Effector CD4-positive, alpha-beta T cell (primary cell): Measurements from ENCODE around the gene GAS6.

Source experiments
- DNase-seq: peaks from one replicate; pipeline ENCODE4 v3.0.0-alpha.2; 2020

The GAS6 gene

GRCh38 chr13:113788413-113789135 lies 75.3 kb downstream of the GAS6 start:
- no peak for DNase-seq

DNA sequence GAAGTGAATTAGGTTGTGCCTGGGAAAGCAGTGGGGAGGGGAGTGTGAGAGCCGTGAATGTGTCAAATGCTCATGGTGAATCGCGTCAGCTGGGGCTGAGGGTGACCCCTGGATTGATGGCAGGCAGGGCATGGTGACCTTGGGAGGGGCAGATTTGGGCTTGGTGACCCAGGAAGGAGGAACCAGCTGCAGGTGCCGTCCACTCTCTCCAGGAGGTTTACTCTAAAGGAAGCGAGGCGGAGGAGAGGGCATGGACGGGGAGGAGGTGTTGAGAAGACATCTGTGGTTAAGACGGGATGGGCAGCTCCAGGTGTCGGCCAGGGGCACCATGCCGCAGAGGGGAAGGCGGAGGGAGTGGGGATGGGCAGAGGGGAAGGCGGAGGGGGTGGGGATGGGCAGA lies 76.2 kb downstream of the GAS6 start:
- no peak for DNase-seq

DNA sequence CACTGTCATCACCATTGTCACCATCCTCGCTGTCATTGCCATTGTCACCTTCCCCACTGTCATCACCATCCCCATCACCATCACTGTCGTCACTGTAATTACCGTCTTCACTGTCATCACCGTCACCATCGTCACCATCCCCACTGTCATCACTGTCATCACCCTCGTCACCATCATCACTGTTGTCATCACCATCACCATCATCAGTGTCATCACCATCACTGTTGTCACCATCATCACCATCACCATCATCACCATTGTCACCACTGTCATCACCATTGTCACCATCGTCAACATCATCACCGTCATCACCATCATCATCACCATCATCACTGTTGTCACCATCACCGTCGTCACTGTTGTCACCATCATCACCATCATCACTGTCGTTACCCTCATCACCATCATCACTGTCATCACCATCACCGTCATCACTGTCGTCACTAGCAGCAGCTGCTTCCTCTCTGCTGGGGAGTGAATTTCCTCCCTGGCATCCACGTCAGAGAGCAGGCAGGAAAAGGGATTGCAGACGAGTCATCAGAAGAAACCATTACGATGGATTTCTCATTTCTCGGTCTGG lies 77.5 kb downstream of the GAS6 start:
- no peak for DNase-seq

GRCh38 chr13:113785051-113786010 lies 78.5 kb downstream of the GAS6 start:
- DNase-seq, result no peak

DNA sequence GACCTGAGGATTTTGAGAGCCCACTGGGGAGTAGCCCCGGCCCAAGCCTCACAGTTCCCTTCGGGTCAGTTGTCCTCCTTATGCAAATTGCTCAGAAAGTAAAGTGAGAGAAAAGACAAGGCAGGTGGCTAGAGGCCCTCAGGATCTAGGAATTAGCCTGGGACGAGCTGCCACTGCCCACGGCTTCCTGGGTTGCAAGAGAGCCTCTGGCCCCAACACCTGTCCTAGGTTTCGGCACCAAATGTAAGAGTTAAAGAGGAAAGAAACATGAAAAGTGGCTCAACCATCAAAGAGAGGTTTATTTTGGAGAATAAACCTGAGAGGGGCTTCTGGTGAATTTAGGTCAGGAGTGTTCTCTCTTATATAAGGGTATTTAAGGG lies 79.2 kb downstream of the GAS6 start:
- DNase-seq, result no peak

DNA sequence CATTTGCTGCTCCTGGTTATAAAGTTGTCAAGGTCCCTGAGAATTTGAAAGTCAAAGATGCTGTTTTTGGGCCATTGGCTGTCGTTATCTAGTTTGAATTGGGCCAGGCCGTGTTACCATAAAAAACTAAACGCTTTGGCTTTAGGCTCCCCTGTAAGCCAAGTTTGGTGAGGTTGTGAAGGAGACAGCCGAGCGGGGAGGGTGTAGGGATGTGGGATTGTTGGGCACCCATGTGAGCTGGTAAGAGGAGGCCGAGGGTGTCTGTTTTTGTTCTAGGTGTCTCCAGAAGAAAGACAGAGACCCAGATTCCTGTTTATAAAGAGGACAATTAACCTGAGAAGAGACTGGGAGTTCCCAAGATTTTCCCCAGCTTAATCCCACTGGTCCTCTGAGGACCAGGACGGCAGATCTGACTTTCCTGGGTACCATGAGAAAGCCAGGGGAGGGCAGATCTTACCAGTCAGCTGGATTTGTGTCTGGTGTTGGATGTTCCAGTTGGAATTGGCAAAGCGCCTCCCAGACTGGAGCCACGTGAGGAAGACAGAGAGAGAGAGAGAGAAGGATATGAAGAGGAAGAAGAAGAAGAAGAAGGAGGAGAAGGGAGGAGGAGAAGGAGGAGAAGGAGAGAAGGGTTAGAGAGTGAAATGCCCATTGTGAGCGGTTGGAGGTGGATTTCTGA lies 79.8 kb downstream of the GAS6 start:
- DNase-seq, result no peak

DNA sequence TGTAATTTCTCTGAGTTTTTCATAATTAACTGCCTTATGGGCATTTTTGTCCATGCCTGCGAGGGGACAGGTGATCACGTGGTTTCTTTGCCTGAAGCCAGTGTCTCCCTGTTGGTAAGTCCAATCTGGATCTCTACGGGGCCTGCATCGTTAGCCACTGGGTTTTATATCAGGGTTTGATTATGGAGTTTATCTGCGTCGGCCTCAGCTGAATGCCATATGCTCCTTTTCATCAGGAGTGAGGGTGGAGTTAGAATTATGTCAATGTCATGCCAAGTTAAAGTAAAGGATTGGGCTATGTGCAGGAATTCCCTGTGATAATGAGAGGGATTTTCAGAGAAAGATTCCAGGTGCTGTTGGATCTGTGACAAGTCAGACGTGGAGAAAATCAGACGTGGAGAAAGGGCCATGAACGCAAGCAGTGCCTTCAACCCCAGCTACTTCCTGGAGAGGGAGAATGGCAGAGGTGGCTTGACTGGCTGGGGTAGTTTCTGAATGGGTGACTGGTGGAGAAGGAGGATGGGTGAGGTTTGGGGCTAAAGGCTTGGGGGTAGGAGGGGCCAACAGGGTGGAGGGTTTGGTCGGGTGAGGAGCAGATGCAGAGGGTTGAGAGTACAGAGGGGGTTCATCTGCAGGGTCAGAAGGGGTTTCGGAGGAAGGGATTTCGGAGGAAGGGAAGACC lies 80.5 kb downstream of the GAS6 start:
- DNase-seq, result no peak

GRCh38 chr13:113782472-113782871 lies 81.4 kb downstream of the GAS6 start:
- DNase-seq, result no peak

- DNase-seq, result no peak
These were observed 82.3 kb downstream of the GAS6 start for GRCh38 chr13:113781571-113781970.

GRCh38 chr13:113777311-113778260 lies 86.3 kb downstream of the GAS6 start:
- DNase-seq, result no peak

DNA sequence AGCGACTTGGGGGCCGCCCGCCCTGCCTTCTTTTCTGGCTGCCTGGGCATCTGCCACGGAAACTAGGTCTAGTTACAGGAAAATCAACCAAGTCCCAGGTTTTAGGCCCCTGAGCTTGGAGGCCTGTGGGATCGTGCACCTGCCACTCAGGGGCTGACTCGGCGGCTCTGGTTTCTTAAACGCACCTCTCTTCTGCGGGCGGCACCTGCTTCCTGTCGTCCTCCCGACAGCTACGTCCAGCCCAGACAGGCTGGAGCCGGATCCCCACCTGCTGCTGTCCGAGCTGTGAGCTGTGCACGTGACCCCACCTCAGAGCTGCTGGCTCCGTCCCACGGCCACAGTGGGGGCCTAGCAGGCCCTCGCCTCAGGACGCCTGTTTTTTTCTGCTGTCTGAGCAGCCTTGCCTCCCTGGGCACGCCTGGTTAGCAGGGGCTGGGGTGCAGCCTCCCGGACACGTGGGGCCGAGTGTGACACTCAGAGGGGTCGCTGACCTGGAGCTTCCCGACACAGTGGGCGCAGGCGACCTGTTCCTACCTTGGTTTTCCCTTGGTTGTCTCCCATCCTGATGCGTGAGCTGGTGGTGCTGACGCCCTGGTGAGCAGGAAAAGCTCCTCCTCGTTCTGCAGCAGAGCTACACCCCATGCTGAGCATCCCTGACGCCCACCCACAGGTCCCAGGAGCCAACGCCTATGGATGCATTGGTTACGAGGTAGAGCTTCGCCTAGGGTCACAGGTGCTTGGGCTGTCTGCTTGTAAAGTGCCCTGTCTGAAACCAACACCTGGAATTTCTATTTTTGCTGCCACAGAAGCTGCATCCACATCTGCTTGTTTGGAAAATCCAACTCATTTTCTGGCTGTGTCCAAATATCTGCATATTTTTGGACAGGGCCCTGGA lies 87.4 kb downstream of the GAS6 start:
- DNase-seq, result no peak

DNA sequence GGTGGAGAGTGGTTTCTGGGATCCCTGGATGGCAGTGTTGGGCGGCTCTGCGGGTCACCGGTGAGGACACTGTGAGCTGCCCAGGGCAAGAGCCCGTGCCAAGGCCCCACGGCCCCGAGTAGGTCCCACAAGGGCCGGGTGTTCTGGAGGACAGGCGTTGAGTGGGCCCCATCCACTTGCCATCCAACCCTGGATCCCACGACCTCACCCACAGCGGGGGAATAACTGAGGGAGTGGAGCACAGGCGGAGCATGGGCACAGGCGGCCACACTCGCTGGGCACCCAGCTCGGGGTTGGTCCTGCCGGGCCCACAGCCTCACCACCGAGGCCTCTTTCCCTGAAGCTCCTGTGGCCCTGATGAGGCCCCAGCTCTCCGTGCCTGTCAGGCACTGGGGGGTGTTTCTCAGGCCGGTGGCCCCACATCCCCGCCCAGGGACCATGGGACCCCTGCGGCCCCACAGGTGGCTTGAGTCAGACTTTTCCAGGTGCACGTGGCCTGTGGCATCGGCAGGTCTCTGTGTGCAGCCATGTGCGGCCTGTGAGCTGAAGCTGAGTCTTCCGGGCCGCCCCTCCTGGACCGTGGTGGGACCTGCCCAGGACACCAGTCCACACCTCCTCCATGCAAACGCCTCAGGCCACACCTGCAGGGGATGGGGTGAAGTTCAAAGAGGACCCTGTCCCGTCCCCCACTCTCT lies 88.3 kb downstream of the GAS6 start:
- no peak for DNase-seq

DNA sequence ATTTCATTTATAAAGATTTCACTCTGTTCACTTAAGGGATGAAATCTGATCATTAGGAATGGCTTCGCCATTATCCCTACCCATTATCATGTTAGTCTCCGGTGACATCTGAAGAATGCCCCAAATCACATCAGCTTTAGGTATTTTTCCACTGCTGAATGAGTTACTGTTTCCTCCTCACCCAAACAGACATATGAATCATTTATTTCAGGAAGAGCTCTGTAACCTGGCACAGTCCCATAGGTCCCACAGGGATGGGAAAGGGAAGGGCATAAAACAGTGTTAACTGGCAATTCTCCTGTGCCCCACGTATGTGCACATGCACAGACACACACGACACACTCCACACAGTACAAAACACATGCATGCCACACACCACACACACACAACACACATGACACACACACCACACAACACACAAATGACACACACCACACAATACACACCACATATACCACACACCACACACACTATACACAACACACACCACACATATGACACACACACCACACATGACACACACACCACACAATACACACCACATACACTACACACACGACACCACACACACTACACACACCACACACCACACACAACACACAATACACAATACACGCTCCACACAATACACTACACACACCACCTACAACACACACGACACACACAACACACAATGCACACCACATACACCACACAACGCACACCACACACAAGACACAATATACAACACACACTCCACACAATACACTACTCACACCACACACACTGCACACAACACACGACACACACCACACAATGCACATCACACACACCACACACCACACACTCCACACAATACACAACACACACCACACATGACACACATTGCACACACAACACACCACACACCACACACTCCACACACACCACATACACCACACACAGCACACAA lies 89.4 kb downstream of the GAS6 start:
- DNase-seq, result no peak

GRCh38 chr13:113771709-113772331 lies 92.1 kb downstream of the GAS6 start:
- no peak for DNase-seq

DNA sequence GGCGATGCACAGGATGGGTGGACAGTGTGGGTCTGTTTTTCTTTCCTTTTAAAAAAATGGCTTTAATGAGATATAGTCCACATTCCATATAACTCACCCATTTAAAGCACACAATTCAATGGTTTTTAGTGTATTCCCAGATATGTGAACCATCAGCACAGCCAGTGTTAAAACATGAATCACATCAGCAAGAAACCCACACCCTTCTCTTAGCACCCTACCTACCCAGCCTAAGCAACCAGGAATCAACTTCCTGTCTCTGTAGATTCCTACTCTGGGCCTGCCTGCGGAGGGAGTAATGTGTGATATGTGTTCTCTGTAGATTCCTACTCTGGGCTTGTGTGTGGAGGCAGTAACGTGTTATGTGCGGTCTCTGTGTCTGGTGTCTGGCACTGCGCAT lies 92.9 kb downstream of the GAS6 start:
- no peak for DNase-seq
